HG03460 (cell line): Measurements from ENCODE around the gene NTN5.
"Not testable (repeated sequence)": the region's sequence is repeated elsewhere in the genome, so short reads cannot be mapped to it uniquely, and the experiment has no call there.

Experiments used
- ATAC-seq: cut with Tn5 transposase; IDR thresholded peaks from one replicate; pipeline ENCODE4 v1.9.1; 2021; ENCODE audit not compliant: unreplicated experiment

Gene NTN5

DNA sequence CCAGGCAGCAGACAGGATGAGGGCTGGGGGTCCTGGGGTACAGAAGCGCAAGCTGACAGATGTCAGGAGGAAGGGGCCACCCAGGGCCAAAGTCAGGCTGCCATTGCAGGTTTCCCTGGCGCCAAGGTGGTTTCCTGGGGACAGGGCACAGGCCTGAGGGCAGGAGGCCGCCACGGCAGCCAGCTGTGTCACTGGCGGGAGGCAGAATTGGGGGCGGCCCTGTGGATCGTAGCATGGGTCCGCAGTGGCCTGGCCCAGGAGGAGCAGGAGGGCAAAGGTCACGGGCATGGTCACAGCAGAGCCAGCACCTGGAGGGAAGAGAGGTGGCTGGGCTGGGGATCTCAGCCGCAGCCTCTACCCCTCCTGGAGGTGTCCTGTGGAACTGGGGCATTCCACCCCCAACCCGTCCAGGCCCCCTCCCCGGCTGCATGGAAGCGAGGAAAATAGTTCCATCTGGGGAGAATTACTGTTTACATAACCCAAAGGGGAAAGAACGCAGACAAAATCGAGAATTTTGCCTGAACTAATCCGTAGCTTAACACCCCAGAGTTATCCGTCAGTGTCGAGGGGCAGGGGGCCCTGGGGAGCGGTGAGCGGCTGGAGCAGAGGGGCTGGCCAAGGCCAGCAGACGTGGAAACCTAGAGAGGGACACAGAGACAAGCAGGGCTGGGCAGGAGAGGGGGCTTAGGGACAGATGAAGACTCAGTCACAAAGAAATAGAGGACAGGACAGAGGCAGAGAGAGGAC is 1.9 kb downstream of the NTN5 start:
- ATAC-seq = no peak

- no peak for ATAC-seq
Measured at GRCh38 chr19:48669903-48670668, 2.7 kb downstream of the NTN5 start.

DNA sequence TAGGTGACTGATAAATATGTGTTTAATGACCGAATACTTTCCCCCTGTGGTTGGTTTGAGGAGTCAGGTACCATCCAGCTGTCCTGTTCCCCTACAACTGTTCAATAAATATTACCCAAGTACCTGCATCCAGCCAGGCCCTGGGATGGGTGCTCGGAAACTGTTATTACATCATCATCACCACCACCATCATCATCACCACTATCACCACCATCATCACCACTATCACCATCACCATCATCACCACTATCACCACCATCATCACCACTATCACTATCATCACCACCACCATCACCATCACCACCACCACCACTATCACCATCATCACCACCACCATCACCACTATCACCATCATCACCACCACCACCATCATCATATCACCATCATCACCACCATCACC is 4.1 kb downstream of the NTN5 start:
- ATAC-seq = no peak

DNA sequence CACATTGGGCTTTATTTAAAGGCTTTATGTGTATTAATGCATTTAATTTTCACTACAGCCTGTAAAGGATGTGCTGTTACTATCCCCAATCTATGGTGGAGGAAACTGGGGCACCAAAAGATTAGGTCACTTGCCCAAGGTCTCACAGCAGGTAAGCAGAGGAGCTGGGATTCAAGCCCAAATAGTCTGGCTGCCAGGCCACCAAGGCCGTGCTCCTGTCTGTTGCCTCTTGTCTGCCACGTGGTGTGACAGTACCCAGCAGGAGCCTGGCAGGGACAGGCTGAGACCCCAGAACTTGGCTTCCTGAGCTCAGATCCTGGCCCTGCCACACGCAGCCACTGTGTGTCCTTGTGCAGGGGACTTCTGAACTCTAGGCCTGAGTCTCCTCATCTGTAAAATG is 4.5 kb downstream of the NTN5 start:
- no peak for ATAC-seq

GRCh38 chr19:48665786-48666185 is 7.0 kb downstream of the NTN5 start:
- ATAC-seq = no peak

- ATAC-seq = no peak
Measured at GRCh38 chr19:48664476-48664875, 8.3 kb downstream of the NTN5 start.

DNA sequence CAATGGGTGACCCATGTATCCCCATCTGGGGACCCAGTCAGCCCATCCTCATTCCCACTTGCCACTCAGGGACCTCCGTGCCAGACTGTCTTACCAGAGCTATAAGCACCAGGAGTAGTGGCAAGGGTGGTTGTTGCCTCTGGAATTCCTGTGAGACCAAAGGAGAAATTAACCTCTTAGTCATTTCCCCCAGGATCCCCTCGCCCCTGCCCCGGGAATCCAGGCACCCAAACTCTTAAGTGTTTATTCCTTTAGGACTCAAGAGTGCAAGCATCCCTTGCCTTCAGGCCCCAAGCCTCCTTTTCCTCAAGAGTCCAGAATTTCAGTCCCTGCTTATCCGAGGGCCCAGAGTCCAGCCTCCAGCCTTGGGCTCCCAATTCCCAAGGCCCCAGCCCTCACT is 9.2 kb downstream of the NTN5 start:
- no peak for ATAC-seq

GRCh38 chr19:48661711-48662090 is 11.1 kb downstream of the NTN5 start:
- ATAC-seq = no peak

GRCh38 chr19:48660852-48661710 is 11.7 kb downstream of the NTN5 start:
- peak; percentile 84 for ATAC-seq

- no peak for ATAC-seq
Measured at GRCh38 chr19:48659768-48660167, 13.0 kb downstream of the NTN5 start.

DNA sequence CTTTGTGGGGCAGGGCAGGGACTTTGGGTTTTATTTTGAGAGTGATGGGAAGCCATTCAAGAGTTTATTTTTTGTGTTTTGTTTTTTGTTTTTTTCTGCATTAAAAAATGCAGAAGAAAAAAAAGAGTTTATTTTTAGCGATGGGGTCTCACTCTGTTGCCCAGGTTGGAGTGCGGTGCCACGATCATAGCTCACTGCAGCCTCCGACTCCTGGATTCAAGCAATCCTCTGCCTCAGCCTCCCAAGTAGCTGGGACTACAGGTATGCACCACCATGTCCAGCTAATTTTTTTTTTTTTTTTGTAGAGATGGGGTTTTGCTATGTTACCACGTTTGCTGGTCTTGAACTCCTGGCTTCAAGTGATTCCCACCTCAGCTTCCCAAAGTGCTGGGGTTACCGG is 14.3 kb downstream of the NTN5 start:
- no peak for ATAC-seq

GRCh38 chr19:48657828-48658227 is 15.0 kb downstream of the NTN5 start:
- ATAC-seq = not testable (repeated sequence)

GRCh38 chr19:48656840-48657474 is 15.9 kb downstream of the NTN5 start:
- no peak for ATAC-seq

GRCh38 chr19:48654299-48655059 is 18.3 kb downstream of the NTN5 start:
- no peak for ATAC-seq

- ATAC-seq = no peak
Measured at GRCh38 chr19:48651683-48652048, 21.2 kb downstream of the NTN5 start.

DNA sequence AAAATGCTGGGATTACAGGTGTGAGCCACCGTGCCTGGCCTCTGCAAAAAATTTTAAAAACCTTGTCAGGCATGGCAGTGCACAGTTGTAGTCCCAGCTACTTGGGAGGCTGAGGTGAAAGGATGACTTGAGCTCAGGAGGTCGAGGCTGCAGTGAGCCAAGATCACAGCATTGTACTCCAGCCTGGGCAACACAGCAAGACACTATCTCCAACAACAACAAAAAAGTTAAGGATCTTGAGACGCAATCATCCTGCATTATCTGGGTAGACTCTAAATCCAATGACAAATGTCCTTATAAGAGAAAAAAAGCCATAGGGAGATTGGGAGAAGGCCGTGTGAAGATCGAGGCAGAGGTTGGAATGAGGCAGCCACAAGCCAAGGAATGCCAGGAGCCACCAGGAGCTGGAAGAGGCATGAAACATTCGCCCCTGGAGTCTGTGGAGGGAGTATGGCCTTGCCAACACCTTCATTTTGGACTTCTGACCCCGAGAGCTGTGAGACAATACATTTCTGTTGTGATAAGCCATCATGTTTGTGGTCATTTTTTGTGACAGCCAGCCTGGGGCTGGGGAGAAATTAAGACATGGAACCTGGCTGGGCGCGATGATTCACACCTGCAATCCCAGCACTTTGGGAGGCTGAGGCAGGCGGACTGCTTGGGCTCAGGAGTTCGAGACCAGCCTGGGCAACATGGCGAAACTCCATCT is 21.7 kb downstream of the NTN5 start:
- no peak for ATAC-seq

DNA sequence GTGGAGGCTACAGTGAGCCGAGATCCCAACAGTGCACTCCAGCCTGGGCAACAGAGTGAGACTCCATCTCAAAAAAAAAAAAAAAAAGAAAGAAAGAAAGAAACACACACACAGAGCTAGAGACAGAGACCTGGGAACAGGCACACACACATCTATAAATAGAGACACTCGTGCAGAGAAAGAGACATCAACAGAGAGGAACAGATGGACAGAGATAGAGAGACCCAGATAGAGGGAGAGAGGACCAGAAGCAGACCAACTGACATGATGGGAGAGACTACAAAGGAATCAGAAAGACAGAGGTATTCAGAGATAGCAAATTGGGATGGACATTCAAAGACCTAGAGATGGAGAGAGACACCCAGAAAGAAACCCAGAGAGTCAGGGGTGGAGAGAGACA is 24.7 kb downstream of the NTN5 start:
- ATAC-seq = no peak

DNA sequence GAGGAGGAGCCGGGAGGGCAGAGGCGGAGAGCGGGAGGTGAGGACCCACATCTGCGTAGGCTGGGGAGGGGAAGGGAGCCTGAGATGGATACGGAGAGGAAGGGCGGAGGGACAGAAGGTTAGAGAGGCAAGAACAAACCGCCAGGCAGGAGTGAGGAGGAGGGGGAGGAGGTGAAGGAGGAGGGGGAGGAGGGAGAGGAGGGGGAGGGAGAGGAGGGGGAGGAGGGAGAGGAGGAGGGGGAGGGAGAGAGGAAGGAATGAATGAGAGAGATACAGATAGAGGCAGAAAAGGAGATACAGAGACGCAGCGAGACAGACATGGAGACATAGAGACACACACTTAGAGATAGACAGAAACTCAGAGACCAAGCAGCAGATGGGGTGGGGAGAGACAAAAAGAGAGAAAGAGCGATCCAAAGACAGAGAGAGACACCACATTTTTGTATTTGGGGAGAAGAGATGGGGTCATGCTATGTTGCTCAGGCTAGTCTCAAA is 26.0 kb downstream of the NTN5 start:
- no peak for ATAC-seq

DNA sequence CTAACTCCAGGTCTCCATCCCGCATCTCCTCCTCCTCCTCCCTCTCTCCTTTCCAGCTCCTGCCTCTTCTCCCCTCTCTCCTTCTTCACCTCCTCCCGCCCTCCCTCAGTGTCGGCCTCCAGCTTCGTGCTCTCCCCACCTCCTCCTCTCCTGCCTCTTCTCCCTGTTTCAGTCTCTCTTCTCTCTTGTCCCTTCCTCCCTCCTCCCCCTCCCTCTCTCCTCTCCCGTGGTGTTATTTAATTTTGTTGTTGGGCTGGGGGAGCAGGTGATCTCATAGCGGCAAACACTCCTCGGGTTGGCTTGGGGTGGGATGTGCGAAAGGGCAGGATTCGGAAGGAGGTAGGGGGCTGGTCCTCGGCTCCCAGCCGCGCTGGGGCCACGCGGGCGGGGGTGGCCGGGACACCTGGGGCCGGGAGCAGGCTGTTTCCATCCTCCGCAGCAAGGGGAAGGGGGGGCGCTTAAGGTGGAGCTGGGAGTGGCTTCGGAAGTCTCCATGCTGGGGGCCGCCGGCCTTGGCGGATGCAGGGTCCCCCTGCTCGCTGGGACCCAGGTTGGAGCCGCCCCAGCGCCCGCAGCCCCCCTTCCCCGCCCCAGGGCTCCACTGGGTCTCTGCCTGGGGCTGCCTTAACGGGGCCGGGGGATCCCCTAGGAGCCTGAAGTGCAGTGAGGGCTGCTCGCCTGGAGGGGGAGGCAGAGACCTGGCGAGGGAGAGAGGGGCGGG is 26.7 kb downstream of the NTN5 start, which contains the start of gene CA11:
TSS of gene CA11 (minus strand) at position 187 of the 721 bp plus-strand sequence. CDS start 555 bp downstream, outside the sequence.
- peak; percentile 60 for ATAC-seq
